NOMO-1 (cell line): Measurements from ENCODE around the gene ZNF664.

Experiments used
- DNase-seq, 2 experiments: peaks; one replicate each; lab custom pipeline; 2025; ENCODE audit not compliant: unreplicated experiment in 2 of 2; lab: John Stamatoyannopoulos, UW

ZNF664 gene

GRCh38 chr12:123957196-123957595, 15.8 kb upstream of the ZNF664 start:
- DNase-seq: no peak

GRCh38 chr12:123958462-123958861, 14.6 kb upstream of the ZNF664 start:
- no peak for DNase-seq

GRCh38 chr12:123958876-123959275, 14.1 kb upstream of the ZNF664 start:
- no peak for DNase-seq

GRCh38 chr12:123960029-123960735, 12.8 kb upstream of the ZNF664 start:
- DNase-seq: no peak

GRCh38 chr12:123960856-123961255, 12.2 kb upstream of the ZNF664 start:
- no peak for DNase-seq

GRCh38 chr12:123961585-123962345, 11.2 kb upstream of the ZNF664 start:
- no peak for DNase-seq

- no peak for DNase-seq
Measured at GRCh38 chr12:123962513-123962912, 10.5 kb upstream of the ZNF664 start.

- no peak for DNase-seq
Measured at GRCh38 chr12:123963821-123964220, 9.2 kb upstream of the ZNF664 start.

GRCh38 chr12:123965382-123965781, 7.6 kb upstream of the ZNF664 start:
- DNase-seq: no peak

- DNase-seq: no peak
Measured at GRCh38 chr12:123966596-123966995, 6.4 kb upstream of the ZNF664 start.

- DNase-seq: no peak
Measured at GRCh38 chr12:123967121-123967586, 5.9 kb upstream of the ZNF664 start.

- DNase-seq: no peak
Measured at GRCh38 chr12:123971449-123971769, 1.6 kb upstream of the ZNF664 start.

- no peak for DNase-seq
Measured at GRCh38 chr12:123971770-123972456, 1.1 kb upstream of the ZNF664 start.

- no peak for DNase-seq
Measured at GRCh38 chr12:123973552-123974341, 732 bp downstream of the ZNF664 start.

GRCh38 chr12:123976227-123976826, 3.3 kb downstream of the ZNF664 start:
- DNase-seq: no peak

- no peak for DNase-seq
Measured at GRCh38 chr12:123979566-123979965, 6.6 kb downstream of the ZNF664 start.

- no peak for DNase-seq
Measured at GRCh38 chr12:123982269-123982668, 9.3 kb downstream of the ZNF664 start.

- peak; percentile 5 to 28 for DNase-seq
Measured at GRCh38 chr12:123983822-123984485, 10.9 kb downstream of the ZNF664 start.

GRCh38 chr12:123984903-123985302, 11.9 kb downstream of the ZNF664 start:
- no peak for DNase-seq

- no peak for DNase-seq
Measured at GRCh38 chr12:123986374-123986965, 13.5 kb downstream of the ZNF664 start.
